Neural progenitor cell (in vitro differentiated cells): ENCODE results near the gene NHSL1. TPM values are rescaled to one million over a fixed set of nuclear protein-coding genes. Genes with fewer than 3 reads are reported as not detected.

Source experiments
- DNase-seq: peaks from one replicate; pipeline ENCODE4 v3.0.0-alpha.2; 2016; ENCODE audit warnings: low spot score
- H2AFZ ChIP-seq: fragments of 200-600 bp; sonication (generic); replicated peaks from 2 replicates; pipeline ENCODE4 v1.6.1; 2016; ENCODE audit warnings: antibody characterized with exemption
- H3F3A ChIP-seq: fragments of 200-600 bp; sonication (generic); 2 replicates; pipeline ENCODE4 v1.6.1; 2016; ENCODE audit warnings: antibody characterized with exemption, low read depth
- H3K27ac ChIP-seq: fragments of 200-600 bp; sonication (generic); 2 replicates; pipeline ENCODE4 v1.5.1; 2016; ENCODE audit warnings: mild to moderate bottlenecking
- H3K27me3 ChIP-seq: fragments of 200-600 bp; sonication (generic); 2 replicates; pipeline ENCODE4 v1.6.1; 2016; ENCODE audit warnings: mild to moderate bottlenecking, moderate library complexity
- H3K36me3 ChIP-seq: fragments of 200-600 bp; sonication (generic); 2 replicates; pipeline ENCODE4 v1.5.1; 2016
- H3K4me1 ChIP-seq: fragments of 200-600 bp; sonication (generic); 2 replicates; pipeline ENCODE4 v1.6.1; 2016; ENCODE audit warnings: mixed run types
- H3K4me2 ChIP-seq: fragments of 200-600 bp; sonication (generic); 2 replicates; pipeline ENCODE4 v1.6.1; 2016
- H3K4me3 ChIP-seq: fragments of 200-600 bp; sonication (generic); 2 replicates; pipeline ENCODE4 v1.5.1; 2016
- H3K79me2 ChIP-seq: fragments of 200-600 bp; sonication (generic); 2 replicates; pipeline ENCODE4 v1.6.1; 2016; ENCODE audit warnings: low read depth
- H3K9ac ChIP-seq: fragments of 200-600 bp; sonication (generic); 2 replicates; pipeline ENCODE4 v1.6.1; 2016
- H3K9me3 ChIP-seq: fragments of 200-600 bp; sonication (generic); 2 replicates; pipeline ENCODE4 v1.5.1; 2016; ENCODE audit warnings: low read depth
- H4K20me1 ChIP-seq: fragments of 200-600 bp; sonication (generic); 2 replicates; pipeline ENCODE4 v1.6.1; 2016; ENCODE audit warnings: low read depth
- H3K27ac Mint-ChIP-seq: 3 replicates; pipeline ENCODE4 v1.8.0; 2021; ENCODE audit warnings: mixed read lengths
- H3K27me3 Mint-ChIP-seq: 2 replicates; pipeline ENCODE4 v1.8.0; 2022; ENCODE audit warnings: low read depth, mild to moderate bottlenecking, inconsistent platforms, moderate library complexity, mixed read lengths; ENCODE audit not compliant: insufficient read depth
- H3K36me3 Mint-ChIP-seq: 3 replicates; pipeline ENCODE4 v1.8.0; 2021; ENCODE audit warnings: mixed read lengths
- H3K4me1 Mint-ChIP-seq: 3 replicates; pipeline ENCODE4 v1.8.0; 2021; ENCODE audit warnings: mixed read lengths
- H3K4me3 Mint-ChIP-seq: 3 replicates; pipeline ENCODE4 v1.8.0; 2021; ENCODE audit warnings: mild to moderate bottlenecking, moderate library complexity, mixed read lengths
- H3K9me3 Mint-ChIP-seq: 3 replicates; pipeline ENCODE4 v1.8.0; 2020; ENCODE audit warnings: mixed read lengths
- CTCF ChIP-seq: fragments of 200-600 bp; sonication (generic); IDR thresholded peaks from 2 replicates; pipeline ENCODE4 v1.5.1; 2017; ENCODE audit warnings: antibody characterized with exemption, mild to moderate bottlenecking
- EZH2 ChIP-seq: fragments of 200-600 bp; sonication (generic); IDR thresholded peaks from 2 replicates; pipeline ENCODE4 v1.6.1; 2017; ENCODE audit warnings: antibody characterized with exemption, mild to moderate bottlenecking, moderate library complexity
- EZH2phosphoT487 ChIP-seq: fragments of 200-600 bp; sonication (generic); IDR thresholded peaks from 2 replicates; pipeline ENCODE4 v1.6.1; 2017; ENCODE audit warnings: antibody characterized with exemption
- total RNA-seq: library from RNA; depleted of rRNA; stranded (reverse); fragments of >200 nt; gene quantifications from 2 replicates; pipeline ENCODE4 v1.2.3, GENCODE V29; 2015; ENCODE audit warnings: low replicate concordance

The NHSL1 gene
- total RNA-seq, 1 donor from 2014 or later: 12.1 TPM

- peaks cover under 1% of the 10 kb centered on the region for H3K4me1 Mint-ChIP-seq
- Histone ChIP-seq H3K36me3 (no peaks in the 10 kb centered on the region), H3F3A (no peaks in the 10 kb centered on the region), H3K27me3 (no peaks in the 10 kb centered on the region), H3K9me3 (no peaks in the 10 kb centered on the region), H3K9ac (no peak overlapping the region), H4K20me1 (no peaks in the 10 kb centered on the region), H3K4me2 (no peak overlapping the region), H3K27ac (no peak overlapping the region), H3K4me3 (no peak overlapping the region), H3K4me1 (no peaks in the 10 kb centered on the region), H3K79me2 (no peaks in the 10 kb centered on the region), H2AFZ (no peak overlapping the region)
- H3K9me3 Mint-ChIP-seq: no peaks in the 10 kb centered on the region
- H3K36me3 Mint-ChIP-seq: peaks cover 43% of the 10 kb centered on the region
- H3K4me3 Mint-ChIP-seq: no peak overlapping the region
- no peak for DNase-seq
- H3K27ac Mint-ChIP-seq: no peak overlapping the region
- TF ChIP-seq EZH2 (no peak), CTCF (no peak), EZH2phosphoT487 (no peak)
- peaks cover 2% of the 10 kb centered on the region for H3K27me3 Mint-ChIP-seq
Observed at GRCh38 chr6:138424004-138424904, 75.0 kb downstream of the NHSL1 start.

GRCh38 chr6:138422861-138423260 lies 76.4 kb downstream of the NHSL1 start:
- H3K4me3 Mint-ChIP-seq: no peak overlapping the region
- peaks cover 2% of the 10 kb centered on the region for H3K27me3 Mint-ChIP-seq
- Histone ChIP-seq H3K9me3 (no peaks in the 10 kb centered on the region), H3K4me2 (no peak overlapping the region), H3K9ac (no peak overlapping the region), H3K27ac (no peak overlapping the region), H3K4me3 (no peak overlapping the region), H2AFZ (no peak overlapping the region), H3K79me2 (no peaks in the 10 kb centered on the region), H3F3A (no peaks in the 10 kb centered on the region), H3K27me3 (no peaks in the 10 kb centered on the region), H3K36me3 (no peaks in the 10 kb centered on the region), H3K4me1 (no peaks in the 10 kb centered on the region), H4K20me1 (no peaks in the 10 kb centered on the region)
- TF ChIP-seq EZH2 (no peak), CTCF (no peak), EZH2phosphoT487 (no peak)
- H3K4me1 Mint-ChIP-seq: no peaks in the 10 kb centered on the region
- DNase-seq: no peak
- H3K9me3 Mint-ChIP-seq: peaks cover 5% of the 10 kb centered on the region
- H3K36me3 Mint-ChIP-seq: peaks cover 50% of the 10 kb centered on the region
- no peak overlapping the region for H3K27ac Mint-ChIP-seq

GRCh38 chr6:138421608-138422007 lies 77.7 kb downstream of the NHSL1 start:
- Mint-ChIP-seq H3K4me3 (no peak overlapping the region), H3K36me3 (peaks cover 51% of the 10 kb centered on the region), H3K9me3 (peaks cover 5% of the 10 kb centered on the region), H3K27me3 (peaks cover 2% of the 10 kb centered on the region), H3K4me1 (no peaks in the 10 kb centered on the region), H3K27ac (no peak overlapping the region)
- Histone ChIP-seq H3K9ac (no peak overlapping the region), H2AFZ (no peak overlapping the region), H3K36me3 (no peaks in the 10 kb centered on the region), H4K20me1 (no peaks in the 10 kb centered on the region), H3K4me1 (no peaks in the 10 kb centered on the region), H3K4me2 (no peak overlapping the region), H3K27ac (no peak overlapping the region), H3K27me3 (no peaks in the 10 kb centered on the region), H3K4me3 (no peak overlapping the region), H3K9me3 (no peaks in the 10 kb centered on the region), H3K79me2 (no peaks in the 10 kb centered on the region), H3F3A (no peaks in the 10 kb centered on the region)
- no peak for DNase-seq
- TF ChIP-seq EZH2phosphoT487 (no peak), EZH2 (no peak), CTCF (no peak)
